Lung (tissue), 12 donors: ENCODE measurements around the gene HSPA4L. TPM values are rescaled to one million over a fixed set of nuclear protein-coding genes. Genes with fewer than 3 reads are reported as not detected.

Source experiments
- ATAC-seq: fragments of 200-7000 bp; cut with Tn5 transposase; one replicate; pipeline ENCODE4 v1.9.1; 2020; ENCODE audit warnings: moderate number of reproducible peaks; ENCODE audit not compliant: insufficient read depth, low FRiP score
- DNase-seq, 3 donors: peaks; one replicate each; pipeline ENCODE4 v3.0.0-alpha.2; 2013 to 2017
- H3K27ac ChIP-seq, 2 donors: one replicate each; pipeline ENCODE4 v1.5.1; 2013; ENCODE audit warnings: mild to moderate bottlenecking in 2 of 2, moderate library complexity in 2 of 2, control low read depth in 1 of 2, inconsistent platforms in 1 of 2, low read depth in 1 of 2, low read length in 1 of 2
- H3K27me3 ChIP-seq, 3 donors: one replicate each; pipeline ENCODE4 v1.5.1; 2013; ENCODE audit warnings: low read length in 2 of 3; ENCODE audit not compliant: control insufficient read depth in 3 of 3, insufficient read depth in 3 of 3
- H3K36me3 ChIP-seq, 4 donors: one replicate each; pipeline ENCODE4 v1.5.1; 2013; ENCODE audit warnings: low read length in 4 of 4, mild to moderate bottlenecking in 1 of 4, moderate library complexity in 1 of 4; ENCODE audit not compliant: control insufficient read depth in 4 of 4, insufficient read depth in 4 of 4
- H3K4me1 ChIP-seq, 5 donors: one replicate each; pipeline ENCODE4 v1.5.1; 2013; ENCODE audit warnings: low read length in 5 of 5, mild to moderate bottlenecking in 2 of 5, moderate library complexity in 1 of 5; ENCODE audit not compliant: control insufficient read depth in 5 of 5, insufficient read depth in 5 of 5
- H3K4me3 ChIP-seq: one replicate; pipeline ENCODE4 v1.5.1; 2013; ENCODE audit warnings: mild to moderate bottlenecking, control low read depth, moderate library complexity
- H3K9ac ChIP-seq, 2 donors: one replicate each; pipeline ENCODE4 v1.5.1; 2013; ENCODE audit warnings: low read length in 2 of 2, control low read depth in 1 of 2; ENCODE audit not compliant: insufficient read depth in 1 of 2
- H3K9me3 ChIP-seq, 4 donors: one replicate each; pipeline ENCODE4 v1.5.1; 2013; ENCODE audit warnings: low read length in 3 of 4, mild to moderate bottlenecking in 1 of 4, moderate library complexity in 1 of 4; ENCODE audit not compliant: control insufficient read depth in 4 of 4, insufficient read depth in 3 of 4
- CTCF ChIP-seq: IDR thresholded peaks from 2 replicates; pipeline ENCODE4 v1.5.1; 2012; ENCODE audit warnings: mild to moderate bottlenecking; ENCODE audit errors: control extremely low read depth, extremely low read depth
- WGBS, 2 donors: extraction: QIAGEN DNeasy Blood & Tissue Kit; methylation state at CpG; one replicate each; pipeline ENCODE4 v1.1.7; 2013; 5-methylcytosine and 5-hydroxymethylcytosine counted together
- polyA plus RNA-seq, 2 donors: library from polyadenylated mRNA; stranded (reverse); fragments of 200-250 nt; gene quantifications; one replicate each; pipeline ENCODE4 v1.2.1, GENCODE V29; 2013
- total RNA-seq, 2 donors: library from RNA; depleted of rRNA in 1 of 2; stranded (reverse); fragments of >200 nt in 1 of 2; gene quantifications; one replicate each; pipeline ENCODE4 v1.2.1, GENCODE V29; 2014 to 2021
- donor health status: control.
- donor health status: control.
- donor health status: Bipolar disorder and iron deficiency.
- donor health status: healthy.
- donor health status: DM: yes; HTN: yes; CAD: no.

Gene HSPA4L
- total and polyA plus RNA-seq, 4 donors: 0.91 to 6.0 (median 3.0) TPM

DNA sequence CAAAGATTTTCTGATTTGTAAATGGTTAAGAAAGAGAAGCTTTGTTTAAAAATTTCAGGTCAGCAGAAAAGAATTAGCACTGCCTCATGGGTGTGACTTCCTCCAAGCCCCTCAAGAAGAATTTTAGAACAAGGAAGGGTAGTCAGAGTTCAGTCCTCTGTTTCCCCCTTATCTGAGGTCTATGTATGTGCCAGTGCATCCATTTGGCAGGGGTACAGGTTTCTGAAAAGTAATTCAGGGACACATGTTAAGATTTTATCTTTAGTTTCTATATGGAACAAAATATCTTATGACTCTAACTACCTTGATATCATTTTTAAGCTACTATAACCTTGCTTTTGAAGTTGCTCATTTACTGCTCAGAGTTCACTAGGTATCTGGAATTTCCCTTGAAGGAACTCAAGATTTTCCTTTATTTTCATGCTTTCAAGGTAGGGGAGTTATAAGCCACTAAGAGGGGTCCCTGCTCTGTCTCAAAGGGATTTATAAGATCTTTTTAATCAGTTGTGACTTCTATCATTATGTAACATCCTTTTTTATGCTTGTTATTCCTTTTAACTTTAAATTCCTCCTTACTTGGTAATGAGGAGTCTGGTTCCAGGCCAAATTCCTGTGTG, 74.2 kb downstream of the HSPA4L start:
- DNase-seq (peak in 1 of 3 donors; percentile 12), ATAC-seq (no peak)
- no peaks in the 10 kb centered on the region for H3K36me3 ChIP-seq
- H3K27ac ChIP-seq: no peak overlapping the region
- peaks cover 0 to 4% (median 0%) of the 10 kb centered on the region in 5 donors for H3K4me1 ChIP-seq
- no peaks in the 10 kb centered on the region for H3K27me3 ChIP-seq
- no peak overlapping the region for H3K9ac ChIP-seq
- no peak overlapping the region for H3K4me3 ChIP-seq
- no peak for TF ChIP-seq CTCF
- peaks cover 0 to 13% (median under 1%) of the 10 kb centered on the region in 4 donors for H3K9me3 ChIP-seq

GRCh38 chr4:127856813-127857447, 74.8 kb downstream of the HSPA4L start:
- Histone ChIP-seq H3K36me3 (no peaks in the 10 kb centered on the region), H3K9ac (no peak overlapping the region), H3K27ac (no peak overlapping the region), H3K27me3 (no peaks in the 10 kb centered on the region), H3K4me1 (peaks cover 0 to 4% (median 0%) of the 10 kb centered on the region in 5 donors), H3K4me3 (no peak overlapping the region), H3K9me3 (peaks cover 0 to 13% (median 0%) of the 10 kb centered on the region in 4 donors)
- TF ChIP-seq CTCF: no peak
- no peak for ATAC-seq
- WGBS, 2 donors: 72 to 78% methylated on average over 4 of the region's 4 CpGs
- peak in 1 of 3 donors; percentile 50 for DNase-seq

DNA sequence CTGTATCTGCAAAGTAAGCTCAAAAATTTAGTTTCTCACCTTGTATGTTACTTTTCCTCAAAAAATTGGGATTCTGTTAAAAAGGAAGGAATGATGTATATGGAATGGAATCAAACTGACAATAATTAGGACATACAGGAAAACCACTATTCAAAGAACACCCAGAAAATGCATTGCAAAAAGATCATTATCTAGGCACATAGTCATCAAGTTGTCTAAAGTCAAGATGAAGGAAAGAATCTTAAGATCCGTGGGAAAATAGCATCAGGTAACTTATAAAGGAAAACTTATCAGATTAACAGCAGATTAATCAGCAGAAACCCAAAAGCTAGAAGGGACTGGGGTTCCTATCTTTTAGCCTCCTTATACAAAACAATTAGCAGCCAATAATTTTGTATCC, 75.5 kb downstream of the HSPA4L start:
- Histone ChIP-seq H3K9ac (no peak overlapping the region), H3K27me3 (no peaks in the 10 kb centered on the region), H3K9me3 (peaks cover 0 to 13% (median 0%) of the 10 kb centered on the region in 4 donors), H3K36me3 (no peaks in the 10 kb centered on the region), H3K4me3 (no peak overlapping the region), H3K27ac (no peak overlapping the region), H3K4me1 (peaks cover 0 to 4% (median 0%) of the 10 kb centered on the region in 5 donors)
- no peak for DNase-seq
- no peak for ATAC-seq
- 94 to 95% methylated on average over 1 of the region's 1 CpG for WGBS, 2 donors
- TF ChIP-seq CTCF: no peak
